Endothelial cell of hepatic sinusoid (primary cell): Measurements from ENCODE around the gene CTBS.
"Not testable (repeated sequence)": the region's sequence is repeated elsewhere in the genome, so short reads cannot be mapped to it uniquely, and the experiment has no call there.

Source experiments
- in situ Hi-C: cut with HindIII; loops from 2 replicates; pipeline ENCODE4 v1.10.0; 2017; ENCODE audit warnings: low sequenced_read_pairs

Gene CTBS

GRCh38 chr1:84594959-84595358 lies 20.7 kb upstream of the CTBS start:
- in situ Hi-C loops = not testable (repeated sequence)

GRCh38 chr1:84587099-84587498 lies 12.9 kb upstream of the CTBS start:
- in situ Hi-C loops = no loop called here

- in situ Hi-C loops = no loop called here
Measured at GRCh38 chr1:84585803-84586202, 11.6 kb upstream of the CTBS start.

GRCh38 chr1:84584126-84584525 lies 9.9 kb upstream of the CTBS start:
- in situ Hi-C loops = no loop called here

GRCh38 chr1:84583648-84584047 lies 9.4 kb upstream of the CTBS start:
- in situ Hi-C loops = no loop called here

GRCh38 chr1:84582802-84583587 lies 8.8 kb upstream of the CTBS start:
- in situ Hi-C loops = no loop called here

GRCh38 chr1:84581648-84582047 lies 7.4 kb upstream of the CTBS start:
- in situ Hi-C loops = no loop called here

GRCh38 chr1:84574936-84575335 lies 696 bp upstream of the CTBS start:
- in situ Hi-C loops = no loop called here

- in situ Hi-C loops = no loop called here
Measured at GRCh38 chr1:84573481-84573966, 716 bp downstream of the CTBS start.

- in situ Hi-C loops = no loop called here
Measured at GRCh38 chr1:84571150-84571535, 3.1 kb downstream of the CTBS start.

- in situ Hi-C loops = no loop called here
Measured at GRCh38 chr1:84570436-84571149, 3.6 kb downstream of the CTBS start.

- in situ Hi-C loops = no loop called here
Measured at GRCh38 chr1:84569216-84569615, 5.0 kb downstream of the CTBS start.

- in situ Hi-C loops = no loop called here
Measured at GRCh38 chr1:84550826-84551225, 23.4 kb downstream of the CTBS start.

- in situ Hi-C loops = no loop called here
Measured at GRCh38 chr1:84541679-84542078, 32.6 kb downstream of the CTBS start.

GRCh38 chr1:84540759-84541158 lies 33.5 kb downstream of the CTBS start:
- in situ Hi-C loops = no loop called here

GRCh38 chr1:84539972-84540371 lies 34.3 kb downstream of the CTBS start:
- in situ Hi-C loops = no loop called here

- in situ Hi-C loops = no loop called here
Measured at GRCh38 chr1:84538599-84538998, 35.6 kb downstream of the CTBS start.

- in situ Hi-C loops = no loop called here
Measured at GRCh38 chr1:84525779-84526178, 48.5 kb downstream of the CTBS start.

- in situ Hi-C loops = no loop called here
Measured at GRCh38 chr1:84524590-84524989, 49.6 kb downstream of the CTBS start.

- in situ Hi-C loops = no loop called here
Measured at GRCh38 chr1:84510668-84511067, 63.6 kb downstream of the CTBS start.

- in situ Hi-C loops = no loop called here
Measured at GRCh38 chr1:84510165-84510564, 64.1 kb downstream of the CTBS start.

- in situ Hi-C loops = no loop called here
Measured at GRCh38 chr1:84509029-84509428, 65.2 kb downstream of the CTBS start.
